Measurements from ENCODE around the gene SENP3.

Gene SENP3

DNA sequence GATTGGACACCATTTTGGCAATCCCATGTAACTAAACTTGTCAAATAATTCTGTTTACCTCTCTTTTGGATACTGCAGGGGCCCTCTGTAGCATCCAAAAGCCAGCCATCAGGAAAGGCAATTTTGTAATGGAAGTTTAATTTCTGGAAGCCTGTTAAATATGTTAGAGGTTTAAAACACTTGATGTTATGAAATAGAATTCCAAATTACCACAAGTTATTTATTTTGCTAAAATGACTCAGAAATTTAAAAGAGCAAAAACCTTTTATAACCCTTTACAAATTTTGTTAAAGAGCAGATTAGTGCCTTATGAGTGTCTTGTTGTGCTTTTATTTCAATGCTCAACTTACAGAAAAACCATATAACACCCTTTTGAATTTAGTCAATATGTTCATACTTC is 32.9 kb upstream of the SENP3 start:
- TF ChIP-seq, protein P1, sequence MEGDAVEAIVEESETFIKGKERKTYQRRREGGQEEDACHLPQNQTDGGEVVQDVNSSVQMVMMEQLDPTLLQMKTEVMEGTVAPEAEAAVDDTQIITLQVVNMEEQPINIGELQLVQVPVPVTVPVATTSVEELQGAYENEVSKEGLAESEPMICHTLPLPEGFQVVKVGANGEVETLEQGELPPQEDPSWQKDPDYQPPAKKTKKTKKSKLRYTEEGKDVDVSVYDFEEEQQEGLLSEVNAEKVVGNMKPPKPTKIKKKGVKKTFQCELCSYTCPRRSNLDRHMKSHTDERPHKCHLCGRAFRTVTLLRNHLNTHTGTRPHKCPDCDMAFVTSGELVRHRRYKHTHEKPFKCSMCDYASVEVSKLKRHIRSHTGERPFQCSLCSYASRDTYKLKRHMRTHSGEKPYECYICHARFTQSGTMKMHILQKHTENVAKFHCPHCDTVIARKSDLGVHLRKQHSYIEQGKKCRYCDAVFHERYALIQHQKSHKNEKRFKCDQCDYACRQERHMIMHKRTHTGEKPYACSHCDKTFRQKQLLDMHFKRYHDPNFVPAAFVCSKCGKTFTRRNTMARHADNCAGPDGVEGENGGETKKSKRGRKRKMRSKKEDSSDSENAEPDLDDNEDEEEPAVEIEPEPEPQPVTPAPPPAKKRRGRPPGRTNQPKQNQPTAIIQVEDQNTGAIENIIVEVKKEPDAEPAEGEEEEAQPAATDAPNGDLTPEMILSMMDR (conservative IDR thresholded peaks at IDR 0.05; ENCODE audit: low read length), result no peak
- DNase-seq (ENCODE audit: low read depth), result no peak
- H3K4me3 ChIP-seq (ENCODE audit: low read length), result no peak overlapping the region

DNA sequence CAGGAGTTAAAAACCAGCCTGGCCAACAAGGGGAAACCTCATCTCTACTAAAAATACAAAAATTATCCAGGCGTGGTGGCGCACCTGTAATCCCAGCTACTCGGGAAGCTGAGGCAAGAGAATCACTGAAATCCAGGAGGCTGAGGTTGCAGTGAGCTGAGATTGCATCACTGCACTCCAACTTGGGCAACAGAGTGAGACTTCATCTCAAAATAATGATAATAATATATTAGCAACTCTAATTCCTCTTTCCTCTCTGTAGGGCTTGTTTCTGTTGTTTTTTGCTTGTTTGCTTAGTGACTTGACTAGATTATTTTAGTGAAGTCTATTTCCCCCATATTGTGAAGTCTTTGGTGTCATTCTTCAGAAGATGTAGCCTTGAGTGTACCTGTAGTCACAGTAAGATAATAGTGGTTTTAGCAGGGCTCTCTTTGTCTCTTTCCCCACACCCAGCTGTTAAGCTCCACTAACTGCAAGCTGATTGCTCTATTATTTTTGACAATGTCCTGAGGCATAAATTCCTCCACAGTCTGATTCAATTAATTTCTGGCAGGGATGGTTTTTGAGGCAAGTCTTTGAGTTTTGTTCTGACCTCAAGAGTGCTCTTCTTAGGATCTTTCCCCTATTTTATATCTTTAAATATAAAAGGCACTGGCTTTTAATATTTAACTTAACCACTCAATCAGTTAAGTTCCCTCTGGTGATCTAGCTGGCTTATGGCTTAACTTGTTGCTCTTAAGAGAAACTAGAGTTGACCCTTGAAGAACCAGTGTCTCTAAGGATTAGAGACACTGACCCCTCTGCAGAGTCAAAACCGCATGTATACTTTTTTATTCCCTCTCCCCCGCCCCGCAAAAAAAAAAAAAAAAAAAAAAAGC is 31.5 kb upstream of the SENP3 start:
- TF ChIP-seq, protein P1 (conservative IDR thresholded peaks at IDR 0.05; ENCODE audit: low read length), result no peak
- H3K4me3 ChIP-seq (ENCODE audit: low read length), result no peak overlapping the region

DNA sequence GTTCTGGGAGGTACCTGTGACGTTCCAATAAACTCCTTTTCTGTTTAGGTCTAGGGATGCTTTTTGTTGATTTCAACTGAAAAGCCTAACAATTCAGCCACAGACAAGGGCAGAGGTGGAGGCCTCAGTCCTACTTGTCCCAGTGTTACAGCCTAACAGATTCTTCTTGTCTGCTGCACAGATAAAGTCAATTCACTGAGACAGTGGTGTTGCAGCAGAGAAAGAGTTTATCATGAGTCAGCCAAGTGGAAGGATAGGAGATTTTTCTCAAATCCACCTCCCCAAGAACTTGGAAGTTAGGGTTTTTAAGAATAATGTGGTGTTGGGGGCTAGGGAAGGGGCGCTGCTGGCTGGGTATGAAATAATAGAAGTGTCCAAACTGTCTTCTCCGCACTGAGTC is 23.7 kb upstream of the SENP3 start:
- no peak overlapping the region for H3K4me3 ChIP-seq (ENCODE audit: low read length)
- no peak for DNase-seq (ENCODE audit: low read depth)
- TF ChIP-seq, protein P1 (conservative IDR thresholded peaks at IDR 0.05; ENCODE audit: low read length), result no peak

More for the DNA sequence above, 31.5 kb upstream of the SENP3 start:
- no peak for DNase-seq (ENCODE audit: low read depth)

DNA sequence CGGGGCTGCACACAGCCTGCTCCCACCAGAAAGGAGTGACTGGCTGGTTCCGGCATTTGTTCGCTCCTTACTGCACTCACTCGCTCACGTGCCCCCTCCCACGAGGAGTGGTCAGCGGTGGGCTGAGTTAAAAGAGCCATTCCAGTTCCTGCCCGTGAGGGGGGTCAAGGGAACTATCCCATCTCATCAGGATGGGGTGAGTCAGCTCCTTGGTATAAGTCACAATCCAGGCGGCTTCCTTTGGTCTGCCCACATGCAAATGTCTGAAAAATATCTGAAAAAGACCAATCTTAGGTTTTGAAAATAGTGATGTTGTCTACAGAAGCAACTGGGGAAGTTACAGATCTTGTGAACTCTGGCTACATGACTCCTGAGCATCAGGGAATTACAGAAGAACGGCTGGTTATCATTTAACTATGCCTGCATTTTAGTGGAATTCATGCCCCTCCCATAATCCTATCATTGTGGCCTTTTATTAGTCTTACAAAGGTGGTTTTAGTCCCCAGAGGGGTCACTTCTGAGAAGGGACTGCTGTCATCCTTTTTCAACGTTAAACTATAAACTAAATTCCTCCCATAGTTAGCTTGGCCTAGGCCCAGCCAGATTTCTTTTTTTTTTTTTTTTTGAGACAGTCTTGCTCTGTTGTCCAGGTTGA is 22.7 kb upstream of the SENP3 start:
- no peak for DNase-seq (ENCODE audit: low read depth)
- no peak overlapping the region for H3K4me3 ChIP-seq (ENCODE audit: low read length)
- TF ChIP-seq, protein P1 (conservative IDR thresholded peaks at IDR 0.05; ENCODE audit: low read length), result no peak

DNA sequence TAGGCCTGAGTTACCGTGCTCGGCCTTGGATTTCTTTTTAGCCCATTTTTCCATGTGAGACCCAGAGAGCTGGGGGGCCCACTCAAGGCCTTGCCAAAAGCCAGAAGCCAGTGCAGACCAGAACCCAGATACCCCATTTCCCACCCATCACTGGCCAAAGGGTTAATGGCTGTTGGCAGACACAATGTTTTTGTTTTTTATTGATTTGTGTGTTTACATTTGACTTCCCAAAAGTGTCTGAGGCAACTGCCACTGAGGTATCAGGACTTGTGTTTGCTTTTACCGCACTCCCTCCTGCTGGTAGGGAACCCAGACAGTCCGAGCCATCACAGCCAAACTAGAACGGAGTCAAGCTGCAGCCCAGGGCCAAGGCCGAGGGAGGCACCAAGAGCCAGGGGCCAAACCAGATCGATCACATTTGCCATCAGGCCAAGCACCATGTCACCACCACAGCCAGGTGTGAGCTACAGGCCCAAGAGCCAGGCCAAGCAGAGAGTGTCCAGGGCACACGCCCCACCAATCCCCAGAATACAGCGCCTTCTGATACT is 20.6 kb upstream of the SENP3 start:
- no peak overlapping the region for H3K4me3 ChIP-seq (ENCODE audit: low read length)
- no peak for DNase-seq (ENCODE audit: low read depth)
- TF ChIP-seq, protein P1 (conservative IDR thresholded peaks at IDR 0.05; ENCODE audit: low read length), result no peak

DNA sequence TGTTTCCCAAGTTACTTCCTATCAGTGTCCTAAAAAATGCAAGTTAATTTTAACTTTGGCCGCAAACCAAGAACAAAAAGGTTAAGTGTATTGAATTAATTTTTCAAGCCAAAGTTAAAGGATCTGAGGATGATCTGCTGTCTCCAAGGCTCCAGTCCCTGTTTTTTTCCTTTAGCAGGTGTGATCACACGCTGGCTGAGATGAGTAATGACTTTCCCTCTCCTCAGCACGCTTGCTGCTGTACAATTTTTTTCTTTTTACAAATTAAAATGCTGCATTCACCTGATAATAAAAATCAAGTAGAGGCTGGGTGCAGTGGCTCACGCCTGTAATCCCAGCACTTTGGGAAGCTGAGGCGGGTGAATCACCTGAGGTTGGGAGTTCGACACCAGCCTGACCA is 16.8 kb upstream of the SENP3 start:
- no peak for DNase-seq (ENCODE audit: low read depth)
- TF ChIP-seq, protein P1 (conservative IDR thresholded peaks at IDR 0.05; ENCODE audit: low read length), result no peak
- no peak overlapping the region for H3K4me3 ChIP-seq (ENCODE audit: low read length)
